ENCODE results near the gene HTR3C. TPM values are rescaled to one million over a fixed set of nuclear protein-coding genes. Genes with fewer than 3 reads are reported as not detected.
"Not testable (repeated sequence)": the region's sequence is repeated elsewhere in the genome, so short reads cannot be mapped to it uniquely, and the experiment has no call there.

Gene HTR3C
- total RNA-seq, 2 experiments from 2014 or later: not detected

DNA sequence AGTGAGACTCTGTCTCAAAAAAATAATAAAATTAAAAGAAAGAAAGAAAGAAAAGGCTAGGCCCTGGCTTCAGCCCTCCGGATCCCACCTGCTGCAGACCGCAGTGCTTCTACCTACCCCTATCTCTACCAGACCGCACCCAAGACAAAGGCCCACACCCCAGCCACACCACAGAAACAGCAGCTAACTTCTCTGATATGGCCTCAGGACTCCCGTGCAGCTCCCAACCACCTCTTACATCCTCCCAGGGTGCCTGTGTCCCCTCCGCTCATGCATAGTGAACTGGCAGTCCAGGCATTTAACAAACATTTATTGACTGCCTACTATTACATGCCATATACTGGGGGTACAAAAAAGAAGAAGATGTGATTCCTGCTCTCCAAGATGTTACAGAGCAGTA is 6.9 kb upstream of the HTR3C start:
- no peak for DNase-seq
- ChIA-PET CTCF (no interaction called here), POLR2A (no interaction called here)
- Mint-ChIP-seq H3K4me1 (no peaks in the 10 kb centered on the region), H3K27ac (no peak overlapping the region), H3K27me3 (peaks cover 3% of the 10 kb centered on the region), H3K36me3 (ENCODE audit: low read depth) (no peaks in the 10 kb centered on the region), H3K9me3 (no peaks in the 10 kb centered on the region), H3K4me3 (no peak overlapping the region)

DNA sequence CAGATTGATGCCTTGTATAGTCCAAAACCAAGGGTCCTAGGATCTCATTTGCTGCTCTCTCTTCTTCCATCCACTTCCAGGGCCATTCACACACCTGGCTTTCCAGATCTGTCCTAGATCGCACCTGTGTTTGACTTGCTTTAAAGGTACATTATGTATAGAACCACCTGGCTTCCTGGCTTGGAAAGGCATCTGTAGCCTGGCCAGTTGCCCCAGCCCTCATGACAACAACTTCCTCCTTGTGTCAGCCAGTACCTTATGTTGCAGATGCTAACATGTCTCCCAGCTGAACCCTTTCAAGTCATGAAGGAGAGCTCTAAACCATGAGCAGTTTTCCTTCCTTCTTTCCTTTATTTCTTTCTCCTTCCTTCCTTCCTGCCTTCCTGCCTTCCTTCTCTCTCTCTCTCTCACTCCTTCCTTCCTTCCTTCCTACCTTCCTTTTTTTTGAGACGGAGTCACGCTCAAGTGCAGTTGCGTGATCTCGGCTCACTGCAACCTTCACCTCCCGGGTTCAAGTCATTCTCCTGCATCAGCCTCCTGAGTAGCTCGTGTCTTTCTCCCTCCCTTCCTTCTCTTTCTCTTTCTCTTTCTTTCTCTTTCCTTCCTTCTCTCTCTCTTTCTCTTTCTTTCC is 2.5 kb upstream of the HTR3C start:
- no peaks in the 10 kb centered on the region for H3K36me3 Mint-ChIP-seq (ENCODE audit: low read depth)
- H3K4me1 Mint-ChIP-seq: no peaks in the 10 kb centered on the region

DNA sequence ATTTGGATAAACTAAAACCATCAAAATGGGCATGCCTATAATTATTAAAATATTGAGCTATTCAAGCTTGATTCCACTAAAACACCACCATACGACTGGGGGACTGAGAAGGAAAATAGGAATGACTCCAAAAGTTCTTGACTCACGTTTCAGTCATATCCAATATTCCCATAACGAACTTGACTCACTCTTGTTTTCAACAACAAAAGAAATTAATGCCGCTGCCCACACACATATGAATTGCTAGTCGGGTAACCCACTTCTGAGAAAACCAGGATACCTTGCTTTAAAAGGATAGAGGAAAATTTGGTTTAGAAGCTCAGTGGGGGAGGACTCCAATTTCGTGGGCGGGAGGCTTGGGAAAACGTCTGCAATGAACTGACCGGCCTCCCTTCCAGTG is 5.2 kb downstream of the HTR3C start:
- no peak overlapping the region for H3K27ac Mint-ChIP-seq
- ChIA-PET POLR2A (no interaction called here), CTCF (interaction anchor here (0.9 kb wide), 1 partner anchor 40 kb away, joined by 3 read pairs; the partner anchor contains the start of gene ABCC5)
- H3K4me1 Mint-ChIP-seq: no peaks in the 10 kb centered on the region
- no peaks in the 10 kb centered on the region for H3K36me3 Mint-ChIP-seq (ENCODE audit: low read depth)
- no peaks in the 10 kb centered on the region for H3K9me3 Mint-ChIP-seq
- no peaks in the 10 kb centered on the region for H3K27me3 Mint-ChIP-seq
- no peak overlapping the region for H3K4me3 Mint-ChIP-seq
- DNase-seq: no peak

More for the DNA sequence above, 2.5 kb upstream of the HTR3C start:
- no peak for DNase-seq
- Mint-ChIP-seq H3K4me3 (no peak overlapping the region), H3K27me3 (peaks cover 10% of the 10 kb centered on the region), H3K27ac (no peak overlapping the region), H3K9me3 (no peaks in the 10 kb centered on the region)
- ChIA-PET POLR2A (no interaction called here), CTCF (interaction anchor here (1.7 kb wide), 1 partner anchor 32 kb away, joined by 3 read pairs; the partner anchor contains the start of gene ABCC5)

DNA sequence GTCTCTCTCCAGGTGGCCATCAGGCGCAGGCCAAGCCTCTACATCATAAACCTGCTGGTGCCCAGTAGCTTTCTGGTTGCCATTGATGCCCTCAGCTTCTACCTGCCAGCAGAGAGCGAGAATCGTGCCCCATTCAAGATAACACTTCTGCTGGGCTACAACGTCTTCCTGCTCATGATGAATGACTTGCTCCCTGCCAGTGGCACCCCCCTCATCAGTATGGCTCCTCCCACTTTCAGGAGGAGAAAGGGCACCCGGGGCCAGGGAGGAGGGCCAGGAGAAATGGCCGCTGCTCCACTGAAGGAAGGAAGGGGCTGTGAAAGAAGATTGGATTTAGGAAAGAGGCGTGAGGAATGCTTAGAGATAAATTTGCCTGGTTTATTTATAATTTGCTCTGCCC is 6.6 kb downstream of the HTR3C start:
- Mint-ChIP-seq H3K4me3 (no peak overlapping the region), H3K27me3 (peaks cover 3% of the 10 kb centered on the region), H3K4me1 (no peaks in the 10 kb centered on the region), H3K9me3 (no peaks in the 10 kb centered on the region), H3K36me3 (ENCODE audit: low read depth) (no peaks in the 10 kb centered on the region), H3K27ac (no peak overlapping the region)
- no peak for DNase-seq
- ChIA-PET CTCF (interaction anchor here (0.6 kb wide), 1 partner anchor 55 kb away, joined by 3 read pairs; no protein-coding TSS in a partner anchor), POLR2A (no interaction called here)

DNA sequence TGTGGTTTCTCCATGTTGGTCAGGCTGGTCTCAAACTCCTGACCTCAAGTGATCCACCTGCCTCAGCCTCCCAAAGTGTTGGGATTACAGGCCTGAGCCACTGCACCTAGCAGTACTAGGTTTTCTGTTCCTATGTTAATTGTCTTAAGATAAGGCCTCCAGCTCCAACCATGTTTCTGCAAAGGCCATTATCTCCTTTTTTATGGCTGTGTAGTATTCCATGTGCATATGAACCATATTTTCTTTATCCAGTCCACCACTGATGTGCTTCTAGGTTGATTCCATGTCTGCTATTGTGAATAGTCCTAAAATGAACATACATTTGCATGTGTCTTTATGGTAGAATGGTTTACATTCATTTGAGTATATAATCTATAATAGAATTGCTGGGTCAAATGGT is 9.8 kb downstream of the HTR3C start:
- Mint-ChIP-seq H3K4me1 (no peaks in the 10 kb centered on the region), H3K9me3 (no peaks in the 10 kb centered on the region), H3K27ac (no peak overlapping the region), H3K4me3 (no peak overlapping the region), H3K27me3 (peaks cover 8% of the 10 kb centered on the region), H3K36me3 (ENCODE audit: low read depth) (no peaks in the 10 kb centered on the region)
- ChIA-PET POLR2A (no interaction called here), CTCF (no interaction called here)
- no peak for DNase-seq

DNA sequence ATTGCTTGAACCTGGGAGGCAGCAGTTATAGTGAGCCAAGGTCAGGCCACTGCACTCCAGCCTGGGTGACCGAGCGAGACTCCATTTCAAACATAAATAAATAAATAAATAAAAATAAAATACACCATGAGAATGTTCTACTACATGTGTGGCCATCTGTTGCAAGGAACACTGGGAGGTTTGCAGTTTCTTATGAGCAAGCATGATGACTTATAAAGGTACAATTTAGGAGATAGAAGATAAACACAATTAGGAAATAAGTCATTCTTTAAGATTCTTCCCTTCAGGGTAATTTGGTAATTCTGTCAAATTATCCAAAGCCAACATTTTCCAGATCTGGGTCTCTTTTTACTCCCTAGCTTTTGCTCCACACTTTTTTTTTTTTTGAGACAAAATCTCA is 13.4 kb downstream of the HTR3C start:
- no peak for DNase-seq
- ChIA-PET POLR2A (no interaction called here), CTCF (no interaction called here)
- Mint-ChIP-seq H3K27ac (no peak overlapping the region), H3K4me1 (no peaks in the 10 kb centered on the region), H3K36me3 (ENCODE audit: low read depth) (peaks cover 2% of the 10 kb centered on the region), H3K9me3 (peaks cover 5% of the 10 kb centered on the region), H3K4me3 (no peak overlapping the region), H3K27me3 (peaks cover 16% of the 10 kb centered on the region)

DNA sequence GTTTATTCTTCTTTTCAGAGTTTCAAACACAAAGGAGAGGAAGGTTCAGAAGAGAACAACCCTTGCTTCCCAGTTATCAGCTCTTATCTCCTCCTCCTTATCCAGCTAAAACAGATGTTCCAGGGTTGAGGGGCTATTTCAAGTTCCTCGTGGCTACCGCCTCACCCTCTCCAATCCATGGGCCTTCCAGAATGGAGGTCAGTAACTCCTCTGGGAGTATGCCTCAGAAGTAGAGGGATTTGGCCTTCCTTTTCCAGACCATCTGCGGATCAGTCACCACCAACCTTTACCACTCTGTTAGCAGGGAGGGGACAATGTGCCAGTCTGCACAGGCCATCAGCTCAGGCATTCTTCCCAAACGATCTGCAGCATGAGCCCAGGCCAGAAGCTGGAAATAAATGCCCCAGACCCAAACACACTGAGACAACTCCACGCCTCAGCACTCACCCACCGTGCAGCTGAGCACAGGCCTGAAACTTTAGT is 14.8 kb downstream of the HTR3C start:
- CTCF ChIA-PET: no interaction called here
- Mint-ChIP-seq H3K4me3 (no peak overlapping the region), H3K36me3 (ENCODE audit: low read depth) (peaks cover 2% of the 10 kb centered on the region), H3K9me3 (peaks cover 6% of the 10 kb centered on the region), H3K27ac (no peak overlapping the region), H3K27me3 (peaks cover 18% of the 10 kb centered on the region), H3K4me1 (no peaks in the 10 kb centered on the region)
- POLR2A ChIA-PET: no interaction called here
- DNase-seq: no peak

DNA sequence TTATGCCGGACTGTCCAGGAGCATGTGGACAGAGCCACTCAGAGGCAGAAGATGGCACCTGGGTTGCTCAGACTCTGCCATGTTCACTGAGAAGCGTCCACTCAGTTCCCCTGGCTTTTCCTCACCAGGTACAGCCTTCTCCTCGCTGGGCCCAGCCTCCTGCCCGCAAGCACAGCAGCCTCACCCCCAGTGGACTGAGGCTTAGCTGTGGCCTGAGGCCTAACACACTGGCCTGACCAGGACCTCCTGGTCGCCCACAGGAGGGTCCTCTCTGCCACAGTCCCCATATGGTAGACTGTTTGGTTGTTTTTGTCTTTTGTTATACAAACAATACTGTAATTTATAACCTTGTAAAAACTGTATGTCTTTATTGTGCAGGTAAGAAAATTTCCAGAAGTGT is 15.5 kb downstream of the HTR3C start:
- Mint-ChIP-seq H3K9me3 (peaks cover 6% of the 10 kb centered on the region), H3K4me3 (no peak overlapping the region), H3K4me1 (no peaks in the 10 kb centered on the region), H3K27ac (no peak overlapping the region), H3K27me3 (peaks cover 19% of the 10 kb centered on the region), H3K36me3 (ENCODE audit: low read depth) (peaks cover 2% of the 10 kb centered on the region)
- ChIA-PET CTCF (no interaction called here), POLR2A (no interaction called here)
- DNase-seq: no peak

DNA sequence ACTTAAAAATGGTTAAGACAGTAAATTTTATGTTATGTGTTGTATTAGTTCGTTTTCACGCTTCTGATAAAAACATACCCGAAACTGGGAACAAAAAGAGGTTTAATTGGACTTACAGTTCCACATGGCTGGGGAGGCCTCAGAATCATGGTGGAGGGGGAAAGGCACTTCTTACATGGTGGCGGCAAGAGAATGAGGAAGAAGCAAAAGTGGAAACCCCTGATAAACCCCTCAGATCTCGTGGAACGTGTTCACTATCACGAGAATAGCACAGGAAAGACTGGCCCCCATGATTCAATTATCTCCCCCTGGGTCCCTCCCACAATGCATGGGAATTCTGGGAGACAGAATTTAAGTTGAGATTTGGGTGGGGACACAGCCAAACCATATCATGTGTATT is 18.3 kb downstream of the HTR3C start:
- H3K27me3 Mint-ChIP-seq: peaks cover 22% of the 10 kb centered on the region
- H3K4me3 Mint-ChIP-seq; H3K27ac Mint-ChIP-seq; CTCF ChIA-PET; H3K4me1 Mint-ChIP-seq; H3K9me3 Mint-ChIP-seq; POLR2A ChIA-PET; H3K36me3 Mint-ChIP-seq (ENCODE audit: low read depth); DNase-seq: not testable (repeated sequence)

DNA sequence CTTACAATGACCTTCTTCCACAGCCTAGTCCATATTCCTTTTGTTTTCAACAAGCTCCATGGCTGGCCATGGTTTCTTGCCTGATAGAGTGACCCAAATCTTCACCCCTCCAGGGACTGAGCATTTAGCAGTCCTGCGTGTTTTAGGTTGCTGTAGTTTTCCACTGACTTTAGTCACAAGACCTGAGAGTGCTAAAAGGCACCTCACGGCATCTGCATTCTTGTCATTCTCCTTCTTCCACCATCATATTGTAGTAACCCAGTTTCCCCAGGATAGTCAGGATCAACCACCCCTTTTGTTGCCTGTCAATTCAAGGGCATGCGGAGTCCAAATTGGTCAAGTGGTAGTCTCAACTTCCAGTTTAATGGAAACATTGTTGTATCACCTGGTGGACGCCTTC is 20.8 kb downstream of the HTR3C start:
- Mint-ChIP-seq H3K4me1 (no peaks in the 10 kb centered on the region), H3K4me3 (no peak overlapping the region), H3K36me3 (ENCODE audit: low read depth) (peaks cover 2% of the 10 kb centered on the region), H3K9me3 (peaks cover 6% of the 10 kb centered on the region), H3K27ac (no peak overlapping the region), H3K27me3 (peaks cover 19% of the 10 kb centered on the region)
- ChIA-PET POLR2A (no interaction called here), CTCF (no interaction called here)
- DNase-seq: no peak

DNA sequence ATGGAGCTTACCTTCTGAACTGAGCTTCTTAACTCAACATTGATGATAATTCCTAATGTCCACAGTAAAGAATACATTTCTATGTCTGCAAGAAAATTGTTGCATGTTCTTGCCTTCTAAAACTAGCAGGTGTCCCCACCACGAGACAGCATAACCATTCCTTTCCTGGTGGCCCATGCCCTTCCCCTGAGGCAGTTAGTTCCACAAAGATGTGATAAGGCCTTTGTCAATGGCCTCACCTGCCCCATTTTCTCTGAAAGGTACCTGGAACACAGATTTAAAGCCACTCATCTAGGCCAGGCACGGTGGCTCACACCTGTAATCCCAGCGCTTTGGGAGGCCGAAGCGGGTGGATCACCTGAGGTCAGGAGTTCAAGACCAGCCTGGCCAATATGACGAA is 23.1 kb downstream of the HTR3C start:
- Mint-ChIP-seq H3K4me1 (no peaks in the 10 kb centered on the region), H3K27me3 (peaks cover 13% of the 10 kb centered on the region), H3K27ac (no peak overlapping the region), H3K9me3 (peaks cover 4% of the 10 kb centered on the region), H3K36me3 (ENCODE audit: low read depth) (peaks cover 2% of the 10 kb centered on the region), H3K4me3 (no peak overlapping the region)
- ChIA-PET CTCF (no interaction called here), POLR2A (no interaction called here)
- DNase-seq: no peak

DNA sequence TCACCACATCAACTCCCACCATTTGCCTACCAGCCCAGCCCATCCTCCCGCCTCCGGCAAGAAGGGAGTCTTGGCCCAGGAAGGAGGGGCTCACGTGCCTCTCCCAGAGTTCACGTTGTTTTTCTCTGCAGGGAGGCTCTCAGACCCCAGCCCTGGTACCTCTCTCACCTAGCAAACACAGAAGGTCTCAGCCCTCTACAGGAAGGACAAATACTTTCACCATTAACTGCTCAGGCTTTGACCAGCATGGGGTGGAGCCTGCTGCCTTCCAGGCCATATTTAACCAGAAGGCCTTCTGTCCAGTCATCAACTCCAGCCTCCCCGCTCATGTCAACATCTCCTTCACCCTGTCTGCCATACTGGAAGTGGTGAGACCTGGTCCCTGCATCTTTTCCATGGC is 25.0 kb downstream of the HTR3C start:
- CTCF ChIA-PET: no interaction called here
- POLR2A ChIA-PET: no interaction called here
- DNase-seq: no peak
- Mint-ChIP-seq H3K27me3 (peaks cover 9% of the 10 kb centered on the region), H3K36me3 (ENCODE audit: low read depth) (no peaks in the 10 kb centered on the region), H3K4me1 (no peaks in the 10 kb centered on the region), H3K27ac (no peak overlapping the region), H3K4me3 (no peak overlapping the region), H3K9me3 (peaks cover 3% of the 10 kb centered on the region)

DNA sequence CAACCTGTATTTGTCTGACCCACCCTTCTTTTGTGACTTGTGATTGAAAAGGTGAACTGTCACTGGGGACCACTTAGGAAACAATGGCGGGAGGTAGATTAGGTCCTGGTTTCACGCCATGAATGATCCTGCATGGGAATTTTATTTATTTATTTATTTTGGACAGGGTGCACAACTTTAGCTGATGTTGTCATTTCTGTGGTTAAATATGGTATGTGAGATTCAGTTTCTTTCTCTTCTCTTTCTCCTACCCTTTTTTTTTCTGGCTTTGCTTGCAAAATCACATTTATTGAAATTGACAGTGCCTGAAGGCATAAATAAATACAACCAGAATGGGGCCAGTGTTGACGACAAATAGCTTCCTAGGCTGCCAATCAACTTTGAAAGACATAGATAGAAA is 26.0 kb downstream of the HTR3C start:
- peaks cover 5% of the 10 kb centered on the region for H3K9me3 Mint-ChIP-seq
- peaks cover 4% of the 10 kb centered on the region for H3K27me3 Mint-ChIP-seq
- no peak for DNase-seq
- no peak overlapping the region for H3K27ac Mint-ChIP-seq
- H3K36me3 Mint-ChIP-seq (ENCODE audit: low read depth): no peaks in the 10 kb centered on the region
- H3K4me3 Mint-ChIP-seq: no peak overlapping the region
- ChIA-PET CTCF (no interaction called here), POLR2A (no interaction called here)
- H3K4me1 Mint-ChIP-seq: no peaks in the 10 kb centered on the region

DNA sequence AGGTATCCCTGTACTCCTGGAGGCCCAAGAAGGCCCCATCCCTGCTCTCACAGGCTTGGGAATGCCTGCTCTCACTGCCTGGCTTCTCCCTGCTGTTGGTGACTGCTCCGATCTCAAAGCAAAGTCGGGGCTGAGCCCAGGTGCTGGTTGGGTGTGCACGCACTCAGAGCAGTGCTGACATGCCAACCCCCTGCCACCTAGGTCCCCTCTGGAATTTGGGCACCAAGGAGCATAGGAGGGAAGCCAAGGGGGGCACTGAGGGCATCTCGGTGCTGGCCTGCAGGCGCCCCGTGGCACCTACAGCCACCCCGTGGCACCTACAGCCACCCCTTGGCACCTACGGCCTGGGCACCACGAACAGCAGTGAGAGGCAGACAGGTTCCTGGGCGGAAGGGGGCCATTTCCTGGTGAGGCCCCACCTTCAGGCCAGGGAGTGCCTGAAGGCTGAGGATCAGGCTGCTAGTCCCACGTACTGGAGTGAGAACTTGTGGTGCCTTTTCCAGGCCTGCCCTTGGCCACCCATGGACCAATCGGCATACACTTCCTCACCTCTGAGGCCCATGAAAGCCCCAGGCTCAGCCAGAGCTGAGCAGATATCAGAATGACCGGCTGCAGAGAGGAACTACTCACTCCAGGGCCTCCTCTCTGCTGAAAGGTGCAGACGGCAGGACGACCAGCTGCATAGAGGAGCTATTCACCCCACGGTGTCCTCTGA is 28.4 kb downstream of the HTR3C start:
- ChIA-PET CTCF (no interaction called here), POLR2A (no interaction called here)
- Mint-ChIP-seq H3K27ac (no peak overlapping the region), H3K36me3 (ENCODE audit: low read depth) (peaks cover 13% of the 10 kb centered on the region), H3K9me3 (peaks cover 21% of the 10 kb centered on the region), H3K4me1 (peaks cover 12% of the 10 kb centered on the region), H3K27me3 (no peaks in the 10 kb centered on the region), H3K4me3 (no peak overlapping the region)
- no peak for DNase-seq

All from activated CD4-positive, alpha-beta memory T cell treated with anti-CD3 and anti-CD28 coated beads, Interleukin-2, amount 10 ng/mL, durations not matched to agents 7 days and 5 days (primary cell).